HFF-Myc (cell line): ENCODE results near the gene CCDC191.

Experiments used
- DNase-seq: peaks from one replicate; pipeline ENCODE4 v3.0.0-alpha.2; 2011; ENCODE audit warnings: low read depth; ENCODE audit errors: extremely low read depth
- H3K4me3 ChIP-seq: replicated peaks from 2 replicates; pipeline ENCODE4 v1.5.1; 2011; ENCODE audit warnings: low read depth, mild to moderate bottlenecking, control low read depth, low read length
- CTCF ChIP-seq: IDR thresholded peaks from 2 replicates; pipeline ENCODE4 v1.5.1; 2012; ENCODE audit warnings: mild to moderate bottlenecking, low read depth, low read length, control low read depth; ENCODE audit errors: missing control alignments

CCDC191 gene

GRCh38 chr3:114080201-114080600 is 23.9 kb upstream of the CCDC191 start:
- DNase-seq: no peak
- no peak for TF ChIP-seq CTCF

GRCh38 chr3:114079761-114080160 is 23.4 kb upstream of the CCDC191 start:
- no peak overlapping the region for H3K4me3 ChIP-seq
- TF ChIP-seq CTCF: no peak
- no peak for DNase-seq

More at GRCh38 chr3:114080201-114080600, 23.9 kb upstream of the CCDC191 start:
- no peak overlapping the region for H3K4me3 ChIP-seq

- DNase-seq: no peak
- no peak for TF ChIP-seq CTCF
- H3K4me3 ChIP-seq: no peak overlapping the region
Observed at GRCh38 chr3:114078126-114078525, 21.8 kb upstream of the CCDC191 start.

- no peak overlapping the region for H3K4me3 ChIP-seq
- no peak for DNase-seq
- no peak for TF ChIP-seq CTCF
Observed at GRCh38 chr3:114076711-114077110, 20.4 kb upstream of the CCDC191 start.

GRCh38 chr3:114071786-114072185 is 15.5 kb upstream of the CCDC191 start:
- no peak for DNase-seq
- no peak overlapping the region for H3K4me3 ChIP-seq
- TF ChIP-seq CTCF: no peak

- no peak for TF ChIP-seq CTCF
- DNase-seq: no peak
- H3K4me3 ChIP-seq: no peak overlapping the region
Observed at GRCh38 chr3:114068336-114068735, 12.0 kb upstream of the CCDC191 start.

- TF ChIP-seq CTCF: no peak
- no peak for DNase-seq
- H3K4me3 ChIP-seq: no peak overlapping the region
Observed at GRCh38 chr3:114067804-114068203, 11.5 kb upstream of the CCDC191 start.
